ENCODE measurements around the gene TUT4. TPM values are rescaled to one million over a fixed set of nuclear protein-coding genes. Genes with fewer than 3 reads are reported as not detected.

TUT4 gene
- total and polyA plus RNA-seq, 2 experiments from 2014 or later: 69.9 to 116 TPM

DNA sequence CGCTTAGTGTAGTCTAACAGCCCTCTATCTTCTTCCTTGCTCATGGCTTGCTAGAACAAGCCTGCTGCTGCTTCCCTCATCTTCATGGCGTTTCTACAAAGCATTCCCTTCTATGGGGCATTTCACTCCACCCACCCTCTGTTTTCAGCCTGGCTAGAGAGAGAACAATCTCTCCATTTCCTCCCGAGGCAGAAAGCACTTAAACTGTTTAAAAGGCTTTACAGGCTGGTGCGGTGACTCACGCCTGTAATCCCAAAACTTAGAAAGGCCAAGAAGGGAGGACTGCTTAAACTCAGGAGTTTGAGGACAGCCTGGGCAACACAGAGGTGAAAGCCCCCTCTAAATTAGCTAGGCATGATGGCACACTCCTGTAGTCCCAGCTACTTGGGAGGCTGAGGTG lies 166.4 kb downstream of the TUT4 start:
- H3K36me3 Mint-ChIP-seq (ENCODE audit: low read depth): peaks cover 86% of the 10 kb centered on the region

More for the DNA sequence above, 166.4 kb downstream of the TUT4 start:
- H3K27me3 ChIP-seq (ENCODE audit: insufficient read depth): no peaks in the 10 kb centered on the region
- no peaks in the 10 kb centered on the region for H3K27me3 Mint-ChIP-seq (ENCODE audit: insufficient read depth, low read depth, poor library complexity)
- H3K4me3 Mint-ChIP-seq: no peak overlapping the region
- peaks cover 19% of the 10 kb centered on the region for H4K20me1 ChIP-seq (replicated peaks; ENCODE audit: insufficient read depth)
- no peaks in the 10 kb centered on the region for H3K4me1 ChIP-seq (ENCODE audit: insufficient read depth)
- peaks cover 20% of the 10 kb centered on the region for H3K79me2 ChIP-seq (replicated peaks; ENCODE audit: insufficient read depth)
- DNase-seq (ENCODE audit: low spot score): no peak
- H3K36me3 ChIP-seq (ENCODE audit: insufficient read depth): peaks cover 80% of the 10 kb centered on the region
- no peaks in the 10 kb centered on the region for H3F3A ChIP-seq (replicated peaks; ENCODE audit: low read depth)
- no peak overlapping the region for H3K27ac Mint-ChIP-seq
- H3K4me3 ChIP-seq: no peak overlapping the region
- H3K4me1 Mint-ChIP-seq: no peaks in the 10 kb centered on the region
- TF ChIP-seq NANOG (IDR thresholded peaks at IDR 0.05; ENCODE audit: borderline replicate concordance): no peak
- TF ChIP-seq EZH2phosphoT487 (IDR thresholded peaks at IDR 0.05; ENCODE audit: unreplicated experiment): no peak
- TF ChIP-seq, protein P1, sequence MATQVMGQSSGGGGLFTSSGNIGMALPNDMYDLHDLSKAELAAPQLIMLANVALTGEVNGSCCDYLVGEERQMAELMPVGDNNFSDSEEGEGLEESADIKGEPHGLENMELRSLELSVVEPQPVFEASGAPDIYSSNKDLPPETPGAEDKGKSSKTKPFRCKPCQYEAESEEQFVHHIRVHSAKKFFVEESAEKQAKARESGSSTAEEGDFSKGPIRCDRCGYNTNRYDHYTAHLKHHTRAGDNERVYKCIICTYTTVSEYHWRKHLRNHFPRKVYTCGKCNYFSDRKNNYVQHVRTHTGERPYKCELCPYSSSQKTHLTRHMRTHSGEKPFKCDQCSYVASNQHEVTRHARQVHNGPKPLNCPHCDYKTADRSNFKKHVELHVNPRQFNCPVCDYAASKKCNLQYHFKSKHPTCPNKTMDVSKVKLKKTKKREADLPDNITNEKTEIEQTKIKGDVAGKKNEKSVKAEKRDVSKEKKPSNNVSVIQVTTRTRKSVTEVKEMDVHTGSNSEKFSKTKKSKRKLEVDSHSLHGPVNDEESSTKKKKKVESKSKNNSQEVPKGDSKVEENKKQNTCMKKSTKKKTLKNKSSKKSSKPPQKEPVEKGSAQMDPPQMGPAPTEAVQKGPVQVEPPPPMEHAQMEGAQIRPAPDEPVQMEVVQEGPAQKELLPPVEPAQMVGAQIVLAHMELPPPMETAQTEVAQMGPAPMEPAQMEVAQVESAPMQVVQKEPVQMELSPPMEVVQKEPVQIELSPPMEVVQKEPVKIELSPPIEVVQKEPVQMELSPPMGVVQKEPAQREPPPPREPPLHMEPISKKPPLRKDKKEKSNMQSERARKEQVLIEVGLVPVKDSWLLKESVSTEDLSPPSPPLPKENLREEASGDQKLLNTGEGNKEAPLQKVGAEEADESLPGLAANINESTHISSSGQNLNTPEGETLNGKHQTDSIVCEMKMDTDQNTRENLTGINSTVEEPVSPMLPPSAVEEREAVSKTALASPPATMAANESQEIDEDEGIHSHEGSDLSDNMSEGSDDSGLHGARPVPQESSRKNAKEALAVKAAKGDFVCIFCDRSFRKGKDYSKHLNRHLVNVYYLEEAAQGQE (IDR thresholded peaks at IDR 0.05; ENCODE audit: unreplicated experiment): no peak
- no peak for TF ChIP-seq ETS1 (IDR thresholded peaks at IDR 0.05)
- TF ChIP-seq ZNF114 (CRISPR knock-in tag; IDR thresholded peaks at IDR 0.05): no peak
- TF ChIP-seq CTCF (conservative IDR thresholded peaks at IDR 0.05; ENCODE audit: low read depth in 2 of 2): no peak
- TF ChIP-seq ZNF462 (CRISPR knock-in tag; IDR thresholded peaks at IDR 0.05): no peak
- no peak for TF ChIP-seq ZNF331 (CRISPR knock-in tag; IDR thresholded peaks at IDR 0.05; ENCODE audit: low read depth)
- no peak for TF ChIP-seq POLR2AphosphoS5 (IDR thresholded peaks at IDR 0.05; ENCODE audit: low read depth)
- no peak for TF ChIP-seq STAT1 (IDR thresholded peaks at IDR 0.05; ENCODE audit: unreplicated experiment)
- TF ChIP-seq JUNB (IDR thresholded peaks at IDR 0.05; ENCODE audit: unreplicated experiment): no peak
- no peak overlapping the region for H2AFZ ChIP-seq
- H3K9me2 ChIP-seq (ENCODE audit: insufficient read depth): no peaks in the 10 kb centered on the region
- H3K27ac ChIP-seq (ENCODE audit: low read depth): no peak overlapping the region
- H3K4me2 ChIP-seq: no peak overlapping the region
- no peaks in the 10 kb centered on the region for H3K9me3 Mint-ChIP-seq
- no peak for ATAC-seq

Data from GM23338 (cell line).